OCI-LY1 (cell line): ENCODE data around the gene STK4.

Source experiments
- H2AFZ ChIP-seq: fragments of 200-600 bp; sonication (generic), shearing (Covaris generic); 2 replicates; pipeline ENCODE4 v1.6.0; 2014; ENCODE audit warnings: antibody characterized with exemption, mild to moderate bottlenecking, low read length
- H3F3A ChIP-seq: fragments of 200-600 bp; sonication (generic), shearing (Covaris generic); 2 replicates; pipeline ENCODE4 v1.6.0; 2014; ENCODE audit warnings: mild to moderate bottlenecking, antibody characterized with exemption, low read length, moderate library complexity; ENCODE audit not compliant: insufficient read depth
- H3K27ac ChIP-seq: fragments of 200-600 bp; sonication (generic); 2 replicates; pipeline ENCODE4 v1.5.1; 2014; ENCODE audit warnings: low read length, mixed run types, mild to moderate bottlenecking, low read depth; ENCODE audit not compliant: poor library complexity, severe bottlenecking
- H3K27me3 ChIP-seq: fragments of 200-600 bp; sonication (generic); 2 replicates; pipeline ENCODE4 v1.6.0; 2014; ENCODE audit warnings: antibody characterized with exemption, mild to moderate bottlenecking, low read length, moderate library complexity; ENCODE audit not compliant: insufficient read depth
- H3K36me3 ChIP-seq: fragments of 200-600 bp; sonication (generic); 2 replicates; pipeline ENCODE4 v1.6.1; 2014; ENCODE audit warnings: mild to moderate bottlenecking, antibody characterized with exemption, low read length, moderate library complexity, mixed read lengths; ENCODE audit not compliant: insufficient read depth
- H3K4me1 ChIP-seq: fragments of 200-600 bp; sonication (generic); 2 replicates; pipeline ENCODE4 v1.5.1; 2014; ENCODE audit warnings: mild to moderate bottlenecking, low read length, moderate library complexity; ENCODE audit not compliant: insufficient read depth, severe bottlenecking
- H3K4me2 ChIP-seq: fragments of 200-600 bp; sonication (generic), shearing (Covaris generic); 2 replicates; pipeline ENCODE4 v1.6.1; 2014; ENCODE audit warnings: low read length
- H3K4me3 ChIP-seq: fragments of 200-600 bp; sonication (generic); 2 replicates; pipeline ENCODE4 v1.5.1; 2014; ENCODE audit warnings: low read length, low read depth, mild to moderate bottlenecking, mixed read lengths; ENCODE audit not compliant: poor library complexity, severe bottlenecking
- H3K79me2 ChIP-seq: fragments of 200-600 bp; shearing (Covaris generic); 2 replicates; pipeline ENCODE4 v1.6.1; 2016; ENCODE audit warnings: mixed run types, low read length, mixed read lengths; ENCODE audit not compliant: insufficient read depth
- H3K9ac ChIP-seq: fragments of 200-600 bp; sonication (generic), shearing (Covaris generic); 2 replicates; pipeline ENCODE4 v1.6.1; 2014; ENCODE audit warnings: mild to moderate bottlenecking, low read length, mixed read lengths
- H3K9me2 ChIP-seq: fragments of 200-600 bp; sonication (generic), shearing (Covaris generic); 2 replicates; pipeline ENCODE4 v1.6.1; 2014; ENCODE audit warnings: low read depth, mild to moderate bottlenecking, low read length, mixed read lengths
- H3K9me3 ChIP-seq: fragments of 200-600 bp; shearing (Covaris generic); 2 replicates; pipeline ENCODE4 v1.6.1; 2014; ENCODE audit warnings: low read length, mixed read lengths
- H4K20me1 ChIP-seq: fragments of 200-600 bp; sonication (generic), shearing (Covaris generic); 2 replicates; pipeline ENCODE4 v1.6.0; 2016; ENCODE audit warnings: mild to moderate bottlenecking, low read length; ENCODE audit not compliant: insufficient read depth
- EZH2 ChIP-seq: fragments of 200-600 bp; sonication (generic), shearing (Covaris generic); IDR thresholded peaks from 2 replicates; pipeline ENCODE4 v1.8.0; 2017; ENCODE audit warnings: borderline replicate concordance, mixed run types, mild to moderate bottlenecking, antibody characterized with exemption, low read length, moderate library complexity, mixed read lengths
- TF ChIP-seq, protein P1 (sequence below): fragments of 200-600 bp; sonication (generic), shearing (Covaris generic); IDR thresholded peaks from 2 replicates; pipeline ENCODE4 v1.5.1; 2017; ENCODE audit warnings: mild to moderate bottlenecking, antibody characterized with exemption, low read length, moderate library complexity, mixed read lengths

STK4 gene

GRCh38 chr20:45016089-45016671 lies 49.9 kb downstream of the STK4 start:
- no peaks in the 10 kb centered on the region for H3F3A ChIP-seq
- peaks cover 7% of the 10 kb centered on the region; the same call in 1 of the 2 replicates for H3K79me2 ChIP-seq
- H3K9me3 ChIP-seq: no peaks in the 10 kb centered on the region
- no peak overlapping the region for H3K9ac ChIP-seq
- H3K4me1 ChIP-seq: no peaks in the 10 kb centered on the region
- TF ChIP-seq, protein P1, sequence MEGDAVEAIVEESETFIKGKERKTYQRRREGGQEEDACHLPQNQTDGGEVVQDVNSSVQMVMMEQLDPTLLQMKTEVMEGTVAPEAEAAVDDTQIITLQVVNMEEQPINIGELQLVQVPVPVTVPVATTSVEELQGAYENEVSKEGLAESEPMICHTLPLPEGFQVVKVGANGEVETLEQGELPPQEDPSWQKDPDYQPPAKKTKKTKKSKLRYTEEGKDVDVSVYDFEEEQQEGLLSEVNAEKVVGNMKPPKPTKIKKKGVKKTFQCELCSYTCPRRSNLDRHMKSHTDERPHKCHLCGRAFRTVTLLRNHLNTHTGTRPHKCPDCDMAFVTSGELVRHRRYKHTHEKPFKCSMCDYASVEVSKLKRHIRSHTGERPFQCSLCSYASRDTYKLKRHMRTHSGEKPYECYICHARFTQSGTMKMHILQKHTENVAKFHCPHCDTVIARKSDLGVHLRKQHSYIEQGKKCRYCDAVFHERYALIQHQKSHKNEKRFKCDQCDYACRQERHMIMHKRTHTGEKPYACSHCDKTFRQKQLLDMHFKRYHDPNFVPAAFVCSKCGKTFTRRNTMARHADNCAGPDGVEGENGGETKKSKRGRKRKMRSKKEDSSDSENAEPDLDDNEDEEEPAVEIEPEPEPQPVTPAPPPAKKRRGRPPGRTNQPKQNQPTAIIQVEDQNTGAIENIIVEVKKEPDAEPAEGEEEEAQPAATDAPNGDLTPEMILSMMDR: no peak
- TF ChIP-seq EZH2: no peak
- no peak overlapping the region for H3K27ac ChIP-seq
- H2AFZ ChIP-seq: no peak overlapping the region
- no peaks in the 10 kb centered on the region for H4K20me1 ChIP-seq
- peaks cover 74% of the 10 kb centered on the region for H3K36me3 ChIP-seq
- no peaks in the 10 kb centered on the region for H3K27me3 ChIP-seq
- no peak overlapping the region for H3K4me3 ChIP-seq
- no peaks in the 10 kb centered on the region for H3K9me2 ChIP-seq
- no peak overlapping the region for H3K4me2 ChIP-seq

DNA sequence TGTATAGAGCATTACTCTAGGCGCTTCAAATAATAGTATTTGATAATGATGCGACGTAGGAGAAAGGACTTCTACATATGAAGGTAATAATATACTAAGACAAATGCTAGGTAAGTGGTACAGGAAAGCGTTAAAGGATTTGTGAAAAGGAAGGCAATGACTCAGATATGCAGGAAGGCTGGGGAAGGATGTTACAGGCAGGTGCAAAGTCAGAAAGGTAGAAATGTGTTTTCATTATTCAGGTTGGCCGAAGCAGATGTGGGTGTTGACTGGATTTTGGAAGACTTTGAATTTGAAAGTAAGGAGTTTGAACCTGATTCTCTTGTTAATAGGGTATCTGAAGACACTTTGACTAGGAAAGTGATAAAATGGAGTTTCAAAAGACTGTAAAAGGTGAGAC lies 51.0 kb downstream of the STK4 start:
- Histone ChIP-seq H3K4me2 (no peak overlapping the region), H3K9me3 (no peaks in the 10 kb centered on the region), H2AFZ (no peak overlapping the region)

GRCh38 chr20:45017857-45018256 lies 51.5 kb downstream of the STK4 start:
- Histone ChIP-seq H3K27ac (no peak overlapping the region), H3K4me2 (no peak overlapping the region), H3F3A (no peaks in the 10 kb centered on the region), H3K9me2 (no peaks in the 10 kb centered on the region), H2AFZ (no peak overlapping the region), H3K9me3 (no peaks in the 10 kb centered on the region), H3K79me2 (peaks cover 7% of the 10 kb centered on the region; the same call in 1 of the 2 replicates), H4K20me1 (no peaks in the 10 kb centered on the region), H3K36me3 (peaks cover 77% of the 10 kb centered on the region), H3K9ac (no peak overlapping the region), H3K4me3 (no peak overlapping the region), H3K4me1 (no peaks in the 10 kb centered on the region), H3K27me3 (no peaks in the 10 kb centered on the region)
- TF ChIP-seq EZH2: no peak
- TF ChIP-seq, protein P1: no peak

More for the DNA sequence above, 51.0 kb downstream of the STK4 start:
- Histone ChIP-seq H3K9ac (no peak overlapping the region), H4K20me1 (no peaks in the 10 kb centered on the region), H3K9me2 (no peaks in the 10 kb centered on the region), H3K36me3 (peaks cover 76% of the 10 kb centered on the region), H3K79me2 (peaks cover 7% of the 10 kb centered on the region; the same call in 1 of the 2 replicates), H3F3A (no peaks in the 10 kb centered on the region), H3K4me1 (no peaks in the 10 kb centered on the region), H3K4me3 (no peak overlapping the region), H3K27ac (no peak overlapping the region), H3K27me3 (no peaks in the 10 kb centered on the region)
- no peak for TF ChIP-seq EZH2
- TF ChIP-seq, protein P1: no peak
